Subcutaneous adipose tissue (tissue), 4 donors: ENCODE results near the gene TANGO6. TPM values are rescaled to one million over a fixed set of nuclear protein-coding genes. Genes with fewer than 3 reads are reported as not detected.

ENCODE experiments used
- total RNA-seq, 4 donors: library from RNA; depleted of rRNA; stranded (reverse); fragments of >200 nt; gene quantifications; one replicate each; pipeline ENCODE4 v1.1.0, GENCODE V29; 2016
- TF ChIP-seq, protein P1 (sequence below): fragments of 450-650 bp; IDR thresholded peaks from one replicate; pipeline ENCODE4 v1.5.1; 2016; ENCODE audit warnings: low read depth, mild to moderate bottlenecking, control low read depth, antibody characterized with exemption, moderate library complexity

Gene TANGO6
- total RNA-seq, 4 donors from 2014 or later: 14.3 to 19.4 (median 15.9) TPM

- TF ChIP-seq, protein P1, sequence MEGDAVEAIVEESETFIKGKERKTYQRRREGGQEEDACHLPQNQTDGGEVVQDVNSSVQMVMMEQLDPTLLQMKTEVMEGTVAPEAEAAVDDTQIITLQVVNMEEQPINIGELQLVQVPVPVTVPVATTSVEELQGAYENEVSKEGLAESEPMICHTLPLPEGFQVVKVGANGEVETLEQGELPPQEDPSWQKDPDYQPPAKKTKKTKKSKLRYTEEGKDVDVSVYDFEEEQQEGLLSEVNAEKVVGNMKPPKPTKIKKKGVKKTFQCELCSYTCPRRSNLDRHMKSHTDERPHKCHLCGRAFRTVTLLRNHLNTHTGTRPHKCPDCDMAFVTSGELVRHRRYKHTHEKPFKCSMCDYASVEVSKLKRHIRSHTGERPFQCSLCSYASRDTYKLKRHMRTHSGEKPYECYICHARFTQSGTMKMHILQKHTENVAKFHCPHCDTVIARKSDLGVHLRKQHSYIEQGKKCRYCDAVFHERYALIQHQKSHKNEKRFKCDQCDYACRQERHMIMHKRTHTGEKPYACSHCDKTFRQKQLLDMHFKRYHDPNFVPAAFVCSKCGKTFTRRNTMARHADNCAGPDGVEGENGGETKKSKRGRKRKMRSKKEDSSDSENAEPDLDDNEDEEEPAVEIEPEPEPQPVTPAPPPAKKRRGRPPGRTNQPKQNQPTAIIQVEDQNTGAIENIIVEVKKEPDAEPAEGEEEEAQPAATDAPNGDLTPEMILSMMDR: no peak
Observed at GRCh38 chr16:69108905-69109252, 265.5 kb downstream of the TANGO6 start.

GRCh38 chr16:69109486-69110270 lies 266.3 kb downstream of the TANGO6 start:
- TF ChIP-seq, protein P1: no peak

- TF ChIP-seq, protein P1: no peak
Observed at GRCh38 chr16:69110406-69110805, 267.1 kb downstream of the TANGO6 start.

DNA sequence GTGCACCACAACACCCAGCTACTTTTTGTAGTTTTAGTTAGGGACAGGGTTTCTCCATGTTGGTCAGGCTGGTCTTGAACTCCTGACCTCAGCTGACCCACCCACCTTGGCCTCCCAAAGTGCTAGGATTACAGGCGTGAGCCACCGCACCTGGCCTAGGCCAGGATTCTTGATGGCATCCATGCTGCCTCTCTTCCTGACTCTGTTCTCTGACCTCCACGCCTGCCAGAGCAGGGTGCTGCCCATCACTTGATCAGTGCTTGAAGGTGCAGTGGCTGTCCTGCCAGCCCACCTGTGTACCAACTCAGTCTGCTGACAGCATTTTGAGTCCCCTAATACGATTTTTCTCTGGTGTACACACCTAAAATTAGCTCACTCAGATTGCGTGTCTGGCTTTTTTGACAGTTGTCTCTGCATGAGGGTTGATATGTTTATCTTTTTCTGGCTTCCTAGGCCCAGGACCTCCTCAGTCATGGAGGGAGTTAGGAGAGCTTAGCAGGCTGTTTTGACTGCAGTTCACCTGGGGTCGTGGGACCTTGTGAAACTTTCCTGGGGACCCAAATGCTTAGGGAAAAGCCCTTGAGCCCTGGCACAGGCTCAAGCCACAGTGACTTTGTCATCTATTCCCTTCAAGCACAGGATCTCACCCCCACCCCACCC lies 268.0 kb downstream of the TANGO6 start:
- TF ChIP-seq, protein P1: no peak

- TF ChIP-seq, protein P1: no peak
Observed at GRCh38 chr16:69111876-69112230, 268.5 kb downstream of the TANGO6 start.

DNA sequence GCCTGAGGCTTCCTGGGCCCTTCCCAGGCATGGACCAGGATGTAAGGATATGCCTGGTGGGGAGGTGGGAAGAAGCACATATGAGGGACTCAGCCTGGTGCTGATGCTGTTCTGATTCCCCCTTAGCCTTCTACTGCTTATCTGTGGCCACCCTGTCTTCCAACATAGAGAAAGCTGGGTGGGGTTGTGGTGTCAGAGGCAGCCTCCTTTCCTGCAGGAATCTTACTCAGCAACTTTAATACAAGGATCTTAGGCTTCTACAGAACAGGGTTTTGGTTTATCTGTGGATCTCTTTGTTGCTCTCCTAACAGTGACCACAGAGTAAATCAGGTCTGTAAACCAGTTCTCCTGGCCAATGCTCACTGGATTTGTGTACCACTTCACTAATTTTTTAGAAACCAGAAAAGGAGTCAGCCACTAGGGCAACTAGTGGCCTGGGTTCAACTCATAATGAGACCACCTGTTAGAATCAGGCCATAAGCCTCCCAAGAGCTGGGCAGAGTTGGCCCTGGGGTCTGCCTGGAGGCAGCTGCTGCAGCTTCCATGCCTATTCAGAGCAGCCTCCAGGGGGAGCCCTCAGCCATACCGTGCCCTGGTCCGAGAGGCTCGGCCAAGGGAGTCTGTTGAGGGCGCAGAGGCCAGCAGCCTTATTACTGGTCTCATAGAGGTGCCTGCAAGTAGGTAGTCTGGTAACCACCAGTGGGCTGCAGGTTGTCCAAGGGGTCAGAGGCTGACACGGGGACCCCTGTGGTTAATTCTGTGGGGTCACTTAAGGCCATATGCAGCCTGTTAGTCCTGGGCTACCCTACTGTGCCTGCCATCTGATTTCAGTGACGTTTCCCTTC lies 269.2 kb downstream of the TANGO6 start:
- TF ChIP-seq, protein P1: no peak

DNA sequence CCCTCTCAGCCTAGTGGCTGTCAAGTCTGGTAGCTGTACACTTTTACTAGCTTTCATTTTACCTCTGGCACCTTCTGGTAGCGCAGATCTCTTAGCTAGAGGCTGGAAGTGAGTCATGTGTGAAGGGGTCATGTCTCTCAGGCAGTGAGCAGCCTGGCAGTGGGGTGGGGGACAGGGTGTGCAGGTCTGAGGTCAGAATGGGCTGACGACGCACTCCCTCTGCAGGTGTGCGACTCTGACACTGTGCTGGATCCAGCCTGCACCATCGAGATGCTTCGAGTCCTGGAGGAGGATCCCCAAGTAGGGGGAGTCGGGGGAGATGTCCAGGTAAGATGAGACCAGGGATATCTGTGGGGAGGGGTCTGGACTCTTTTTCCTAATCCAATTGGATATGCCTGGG lies 269.9 kb downstream of the TANGO6 start:
- TF ChIP-seq, protein P1: no peak
